Fibroblast of lung (primary cell): ENCODE measurements around the gene PDLIM4.

Source experiments
- CTCF ChIP-seq, 2 donors: IDR thresholded peaks in 1 of 2; conservative IDR thresholded peaks in 1 of 2; 1 replicate in 1 of 2; 2 replicates in 1 of 2; pipeline ENCODE4 v1.5.1; 2011 to 2012; ENCODE audit warnings: low read length in 2 of 2, control low read depth in 1 of 2, inconsistent platforms in 1 of 2, low read depth in 1 of 2, mild to moderate bottlenecking in 1 of 2
- EZH2 ChIP-seq: IDR thresholded peaks from 2 replicates; pipeline ENCODE4 v1.5.1; 2012; ENCODE audit warnings: low read length, control low read depth, mild to moderate bottlenecking; ENCODE audit errors: missing control alignments

GRCh38 chr5:132219981-132220380, 37.5 kb upstream of the PDLIM4 start:
- no peak for TF ChIP-seq CTCF (conservative IDR thresholded peaks at IDR 0.05 in 1 of 2, IDR thresholded peaks at IDR 0.05 in 1 of 2; ENCODE audit: low read depth in 1 of 2, low read length in 2 of 2)
- no peak for TF ChIP-seq EZH2
